Fibroblast of lung (primary cell): Measurements from ENCODE around the gene KSR2. TPM values are rescaled to one million over a fixed set of nuclear protein-coding genes. Genes with fewer than 3 reads are reported as not detected.

Experiments used
- DNase-seq, 2 donors: peaks; one replicate each; pipeline versions ENCODE4 v3.0.0 to v3.0.0-alpha.2; 2010; ENCODE audit warnings: low read depth in 2 of 2
- H2AFZ ChIP-seq: 2 replicates; pipeline ENCODE4 v1.5.1; 2012; ENCODE audit warnings: low read length, control low read depth, inconsistent platforms
- H3K27ac ChIP-seq: 2 replicates; pipeline ENCODE4 v1.5.1; 2011; ENCODE audit warnings: low read length, control low read depth; ENCODE audit not compliant: insufficient read depth
- H3K27me3 ChIP-seq: 2 replicates; pipeline ENCODE4 v1.5.1; 2011; ENCODE audit warnings: mild to moderate bottlenecking, low read length; ENCODE audit not compliant: control insufficient read depth, insufficient read depth
- H3K36me3 ChIP-seq: 2 replicates; pipeline ENCODE4 v1.5.1; 2011; ENCODE audit warnings: low read length; ENCODE audit not compliant: control insufficient read depth, insufficient read depth
- H3K4me1 ChIP-seq: 2 replicates; pipeline ENCODE4 v1.5.1; 2011; ENCODE audit warnings: low read length; ENCODE audit not compliant: control insufficient read depth, insufficient read depth; ENCODE audit errors: extremely low read depth
- H3K4me2 ChIP-seq: 2 replicates; pipeline ENCODE4 v1.5.1; 2011; ENCODE audit warnings: low read length, control low read depth; ENCODE audit not compliant: insufficient read depth; ENCODE audit errors: extremely low read depth
- H3K4me3 ChIP-seq, 4 experiments: fragments of 200-600 bp in 1 of 4; sonication (generic) in 1 of 4; replicated peaks in 1 of 4; 2 replicates each; pipeline ENCODE4 v1.5.1; 2011 to 2016; ENCODE audit warnings: low read length in 4 of 4, low read depth in 3 of 4, mild to moderate bottlenecking in 3 of 4, control low read depth in 2 of 4, inconsistent platforms in 1 of 4, mixed read lengths in 1 of 4; ENCODE audit not compliant: insufficient read depth in 1 of 4; ENCODE audit errors: control extremely low read depth in 1 of 4
- H3K79me2 ChIP-seq: 2 replicates; pipeline ENCODE4 v1.5.1; 2012; ENCODE audit warnings: mild to moderate bottlenecking, low read length, inconsistent platforms; ENCODE audit not compliant: control insufficient read depth, insufficient read depth
- H3K9ac ChIP-seq: 2 replicates; pipeline ENCODE4 v1.5.1; 2011; ENCODE audit warnings: mild to moderate bottlenecking, low read length, control low read depth; ENCODE audit not compliant: insufficient read depth
- H3K9me3 ChIP-seq: 2 replicates; pipeline ENCODE4 v1.5.1; 2012; ENCODE audit warnings: low read depth, low read length; ENCODE audit not compliant: control insufficient read depth, insufficient read depth
- H4K20me1 ChIP-seq: 2 replicates; pipeline ENCODE4 v1.5.1; 2011; ENCODE audit warnings: low read length; ENCODE audit not compliant: control insufficient read depth, insufficient read depth; ENCODE audit errors: extremely low read depth
- CTCF ChIP-seq, 2 donors: IDR thresholded peaks in 1 of 2; conservative IDR thresholded peaks in 1 of 2; 1 replicate in 1 of 2; 2 replicates in 1 of 2; pipeline ENCODE4 v1.5.1; 2011 to 2012; ENCODE audit warnings: low read length in 2 of 2, control low read depth in 1 of 2, inconsistent platforms in 1 of 2, low read depth in 1 of 2, mild to moderate bottlenecking in 1 of 2
- EZH2 ChIP-seq: IDR thresholded peaks from 2 replicates; pipeline ENCODE4 v1.5.1; 2012; ENCODE audit warnings: low read length, control low read depth, mild to moderate bottlenecking; ENCODE audit errors: missing control alignments
- polyA plus RNA-seq, 2 donors: library from polyadenylated mRNA; depleted of rRNA in 1 of 2; stranded (reverse) in 1 of 2; unstranded in 1 of 2; fragments of >200 nt; gene quantifications; 2 replicates each; pipeline ENCODE4 v1.2.1, GENCODE V29; 2011 to 2012; ENCODE audit warnings: missing spikeins in 1 of 2
- total RNA-seq: library from RNA; depleted of rRNA; stranded (reverse); fragments of >200 nt; gene quantifications from 2 replicates; pipeline ENCODE4 v1.2.1, GENCODE V29; 2014

KSR2 gene
- total and polyA plus RNA-seq, 2 donors (not counting 1 experiment from before 2014, with no cell fraction given) = not detected

- Histone ChIP-seq H3K27me3 (no peaks in the 10 kb centered on the region), H4K20me1 (no peaks in the 10 kb centered on the region)
- no peak for DNase-seq
Measured at GRCh38 chr12:117552971-117553370, 415.8 kb downstream of the KSR2 start.

GRCh38 chr12:117551665-117552064 lies 417.1 kb downstream of the KSR2 start:
- no peak for DNase-seq
- Histone ChIP-seq H3K36me3 (no peaks in the 10 kb centered on the region), H3K4me3 (no peak overlapping the region), H3K4me2 (no peak overlapping the region), H3K27me3 (no peaks in the 10 kb centered on the region), H3K27ac (no peak overlapping the region), H4K20me1 (no peaks in the 10 kb centered on the region), H3K4me1 (no peaks in the 10 kb centered on the region), H3K79me2 (no peaks in the 10 kb centered on the region), H3K9me3 (no peaks in the 10 kb centered on the region), H3K9ac (no peak overlapping the region), H2AFZ (no peak overlapping the region)
- TF ChIP-seq EZH2 (no peak), CTCF (conservative IDR thresholded peaks at IDR 0.05 in 1 of 2, IDR thresholded peaks at IDR 0.05 in 1 of 2; ENCODE audit: low read depth in 1 of 2, low read length in 2 of 2) (no peak)

More at GRCh38 chr12:117552971-117553370, 415.8 kb downstream of the KSR2 start:
- Histone ChIP-seq H2AFZ (no peak overlapping the region), H3K4me2 (no peak overlapping the region), H3K4me3 (no peak overlapping the region), H3K9ac (no peak overlapping the region), H3K79me2 (no peaks in the 10 kb centered on the region), H3K9me3 (no peaks in the 10 kb centered on the region), H3K36me3 (no peaks in the 10 kb centered on the region), H3K27ac (no peak overlapping the region), H3K4me1 (no peaks in the 10 kb centered on the region)
- TF ChIP-seq CTCF (conservative IDR thresholded peaks at IDR 0.05 in 1 of 2, IDR thresholded peaks at IDR 0.05 in 1 of 2; ENCODE audit: low read depth in 1 of 2, low read length in 2 of 2) = no peak
- no peak for TF ChIP-seq EZH2

- Histone ChIP-seq H3K4me1 (no peaks in the 10 kb centered on the region), H3K9ac (no peak overlapping the region), H3K27me3 (no peaks in the 10 kb centered on the region), H2AFZ (no peak overlapping the region), H3K79me2 (no peaks in the 10 kb centered on the region), H3K27ac (no peak overlapping the region), H3K36me3 (no peaks in the 10 kb centered on the region), H4K20me1 (no peaks in the 10 kb centered on the region), H3K4me3 (no peak overlapping the region), H3K4me2 (no peak overlapping the region), H3K9me3 (no peaks in the 10 kb centered on the region)
- TF ChIP-seq CTCF (conservative IDR thresholded peaks at IDR 0.05 in 1 of 2, IDR thresholded peaks at IDR 0.05 in 1 of 2; ENCODE audit: low read depth in 1 of 2, low read length in 2 of 2) (no peak), EZH2 (no peak)
- no peak for DNase-seq
Measured at GRCh38 chr12:117547209-117547608, 421.6 kb downstream of the KSR2 start.
